ENCODE measurements around the gene BLACAT1.

The BLACAT1 gene

GRCh38 chr1:205472737-205473441, 17.0 kb upstream of the BLACAT1 start:
- no peak for TF ChIP-seq EZH2 (IDR thresholded peaks at IDR 0.05; ENCODE audit: borderline replicate concordance, low read depth, low read length, severe bottlenecking)
- no peak for TF ChIP-seq CTCF (IDR thresholded peaks at IDR 0.05; ENCODE audit: borderline replicate concordance, extremely low read depth, low read length, poor library complexity, severe bottlenecking)
- H4K20me1 ChIP-seq (ENCODE audit: insufficient read depth, low read length): no peaks in the 10 kb centered on the region; the same call in 1 of the 2 replicates
- DNase-seq (no peak), ATAC-seq (ENCODE audit: insufficient read depth, low read depth) (no peak)
- H3K9ac ChIP-seq (ENCODE audit: low read depth, low read length): no peak overlapping the region
- no peak overlapping the region for H2AFZ ChIP-seq (ENCODE audit: low read depth, low read length)
- no peak overlapping the region for H3K4me2 ChIP-seq (ENCODE audit: insufficient read depth, low read length)
- H3K36me3 ChIP-seq (ENCODE audit: insufficient read depth, low read length): no peaks in the 10 kb centered on the region
- H3K4me3 ChIP-seq (ENCODE audit: low read depth in 1 of 2, low read length in 2 of 2): no peak overlapping the region
- no peaks in the 10 kb centered on the region for H3K79me2 ChIP-seq (ENCODE audit: insufficient read depth, low read length)
- no peak overlapping the region for H3K27ac ChIP-seq (ENCODE audit: low read length)
- H3K4me1 ChIP-seq (ENCODE audit: insufficient read depth, low read length): no peaks in the 10 kb centered on the region
- no peaks in the 10 kb centered on the region for H3K9me3 ChIP-seq (ENCODE audit: insufficient read depth, low read length, severe bottlenecking)
- no peaks in the 10 kb centered on the region for H3K27me3 ChIP-seq (ENCODE audit: insufficient read depth, low read length, poor library complexity)

GRCh38 chr1:205470131-205470530, 14.3 kb upstream of the BLACAT1 start:
- ATAC-seq (ENCODE audit: insufficient read depth, low read depth): no peak

GRCh38 chr1:205466595-205467220, 10.9 kb upstream of the BLACAT1 start:
- no peak for ATAC-seq (ENCODE audit: insufficient read depth, low read depth)
- Histone ChIP-seq H3K79me2 (ENCODE audit: insufficient read depth, low read length) (no peaks in the 10 kb centered on the region), H3K9ac (ENCODE audit: low read depth, low read length) (no peak overlapping the region), H3K36me3 (ENCODE audit: insufficient read depth, low read length) (no peaks in the 10 kb centered on the region), H3K9me3 (ENCODE audit: insufficient read depth, low read length, severe bottlenecking) (no peaks in the 10 kb centered on the region), H4K20me1 (ENCODE audit: insufficient read depth, low read length) (no peaks in the 10 kb centered on the region; the same call in 1 of the 2 replicates), H3K27ac (ENCODE audit: low read length) (no peak overlapping the region), H3K4me1 (ENCODE audit: insufficient read depth, low read length) (no peaks in the 10 kb centered on the region), H3K4me2 (ENCODE audit: insufficient read depth, low read length) (no peak overlapping the region), H3K27me3 (ENCODE audit: insufficient read depth, low read length, poor library complexity) (peaks cover 27% of the 10 kb centered on the region), H3K4me3 (ENCODE audit: low read depth in 1 of 2, low read length in 2 of 2) (no peak overlapping the region), H2AFZ (ENCODE audit: low read depth, low read length) (no peak overlapping the region)
- TF ChIP-seq CTCF (IDR thresholded peaks at IDR 0.05; ENCODE audit: borderline replicate concordance, extremely low read depth, low read length, poor library complexity, severe bottlenecking) (no peak), EZH2 (IDR thresholded peaks at IDR 0.05; ENCODE audit: borderline replicate concordance, low read depth, low read length, severe bottlenecking) (no peak)
- DNase-seq: no peak

More at GRCh38 chr1:205470131-205470530, 14.3 kb upstream of the BLACAT1 start:
- no peaks in the 10 kb centered on the region for H3K4me1 ChIP-seq (ENCODE audit: insufficient read depth, low read length)
- no peak overlapping the region for H3K9ac ChIP-seq (ENCODE audit: low read depth, low read length)
- H4K20me1 ChIP-seq (ENCODE audit: insufficient read depth, low read length): no peaks in the 10 kb centered on the region; the same call in 1 of the 2 replicates
- H3K79me2 ChIP-seq (ENCODE audit: insufficient read depth, low read length): no peaks in the 10 kb centered on the region
- no peak overlapping the region for H3K4me3 ChIP-seq (ENCODE audit: low read depth in 1 of 2, low read length in 2 of 2)
- no peak overlapping the region for H3K4me2 ChIP-seq (ENCODE audit: insufficient read depth, low read length)
- DNase-seq: no peak
- H3K9me3 ChIP-seq (ENCODE audit: insufficient read depth, low read length, severe bottlenecking): no peaks in the 10 kb centered on the region
- no peaks in the 10 kb centered on the region for H3K36me3 ChIP-seq (ENCODE audit: insufficient read depth, low read length)
- TF ChIP-seq EZH2 (IDR thresholded peaks at IDR 0.05; ENCODE audit: borderline replicate concordance, low read depth, low read length, severe bottlenecking): no peak
- TF ChIP-seq CTCF (IDR thresholded peaks at IDR 0.05; ENCODE audit: borderline replicate concordance, extremely low read depth, low read length, poor library complexity, severe bottlenecking): no peak
- no peak overlapping the region for H2AFZ ChIP-seq (ENCODE audit: low read depth, low read length)
- H3K27me3 ChIP-seq (ENCODE audit: insufficient read depth, low read length, poor library complexity): peaks cover 14% of the 10 kb centered on the region
- H3K27ac ChIP-seq (ENCODE audit: low read length): no peak overlapping the region
